Stomach (tissue), 4 donors: Measurements from ENCODE around the gene DHX8.

Experiments used
- CTCF ChIP-seq, 7 experiments: fragments of 450-650 bp in 4 of 7; fragments of 200-600 bp in 3 of 7; sonication (generic) in 3 of 7; IDR thresholded peaks; one replicate each; pipeline ENCODE4 v1.5.1; 2016 to 2019; ENCODE audit warnings: antibody characterized with exemption in 7 of 7, control low read depth in 2 of 7, mild to moderate bottlenecking in 1 of 7
- POLR2A ChIP-seq, 4 donors: fragments of 450-650 bp; IDR thresholded peaks; one replicate each; pipeline ENCODE4 v1.6.1; 2016; ENCODE audit warnings: antibody characterized with exemption in 4 of 4, control low read depth in 2 of 4, mild to moderate bottlenecking in 1 of 4, moderate library complexity in 1 of 4

DNA sequence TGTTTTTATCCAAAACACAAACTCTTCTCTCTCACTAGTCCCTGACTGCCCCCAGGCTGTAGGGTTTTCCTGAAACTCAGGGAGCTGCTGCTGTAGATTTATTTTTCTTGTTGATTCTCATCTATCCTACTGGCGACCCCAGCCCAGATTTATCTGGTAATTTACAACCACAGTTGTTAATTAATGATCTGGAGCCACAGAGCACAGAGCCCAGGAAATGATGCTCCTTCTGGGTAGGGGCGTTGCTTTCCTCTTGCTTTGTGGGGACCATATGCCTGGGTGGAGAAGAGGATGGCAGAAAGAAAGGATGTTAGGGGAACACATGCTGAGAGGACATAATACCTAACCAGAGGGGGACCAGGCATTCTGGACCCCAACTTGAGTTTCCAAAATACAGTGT, 69.8 kb downstream of the DHX8 start:
- no peak for TF ChIP-seq POLR2A (IDR thresholded peaks at IDR 0.05)
- no peak for TF ChIP-seq CTCF (IDR thresholded peaks at IDR 0.05)
